Measurements from ENCODE around the gene SCRT2.
"Not testable (repeated sequence)": the region's sequence is repeated elsewhere in the genome, so short reads cannot be mapped to it uniquely, and the experiment has no call there.

The SCRT2 gene

DNA sequence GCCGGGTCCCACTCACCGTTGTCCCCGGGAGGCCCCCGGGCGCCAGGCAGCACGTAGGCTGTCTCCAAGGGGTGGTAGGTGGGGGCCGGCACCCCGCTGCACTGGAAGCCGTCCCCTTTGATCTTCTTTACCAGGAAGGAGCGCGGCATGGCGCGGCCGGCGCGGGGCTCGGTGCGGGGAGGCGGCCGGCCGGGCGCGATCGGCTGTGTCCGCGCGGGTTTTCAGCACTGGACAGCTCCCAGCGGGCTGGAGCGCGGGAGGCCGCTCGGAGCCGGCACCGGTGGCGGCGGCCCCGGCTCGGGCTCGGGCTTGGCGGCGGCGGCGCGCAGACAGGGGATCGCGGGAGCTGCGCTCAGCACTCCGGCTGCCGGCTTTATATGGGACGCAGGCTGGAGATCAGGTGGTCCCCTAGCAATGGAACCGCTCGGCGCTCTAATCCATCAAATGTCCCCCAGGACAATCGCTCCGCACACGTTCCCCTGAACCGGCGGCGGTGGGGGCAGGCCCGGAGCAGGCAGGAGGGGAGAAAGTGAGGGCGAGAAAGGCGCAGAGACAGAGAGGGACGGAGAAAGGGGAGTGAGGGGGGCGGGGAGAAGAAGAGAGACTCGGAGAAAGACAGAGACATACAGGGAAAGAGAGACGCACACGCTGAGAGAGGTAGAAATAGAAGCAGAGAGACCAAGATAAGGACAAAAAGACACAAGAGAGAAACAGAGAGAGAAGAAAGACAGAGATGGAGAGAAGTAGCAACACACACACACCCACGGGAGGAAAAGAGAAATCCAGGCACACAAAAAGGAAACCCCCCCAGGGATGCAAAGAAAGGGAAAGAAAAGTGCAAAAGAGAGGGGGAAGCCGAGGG, at the start of gene SCRT2:
Gene SCRT2, minus strand, starts transcription at position 350 of the 862 bp plus-strand sequence. Its CDS starts 201 bp downstream, at position 149.
- DNase-seq (ENCODE audit: extremely low read depth, low read depth) = no peak
- H3K4me3 ChIP-seq (replicated peaks; ENCODE audit: low read depth, low read length) = no peak within 1 kb of the TSS
- TF ChIP-seq, protein P1, sequence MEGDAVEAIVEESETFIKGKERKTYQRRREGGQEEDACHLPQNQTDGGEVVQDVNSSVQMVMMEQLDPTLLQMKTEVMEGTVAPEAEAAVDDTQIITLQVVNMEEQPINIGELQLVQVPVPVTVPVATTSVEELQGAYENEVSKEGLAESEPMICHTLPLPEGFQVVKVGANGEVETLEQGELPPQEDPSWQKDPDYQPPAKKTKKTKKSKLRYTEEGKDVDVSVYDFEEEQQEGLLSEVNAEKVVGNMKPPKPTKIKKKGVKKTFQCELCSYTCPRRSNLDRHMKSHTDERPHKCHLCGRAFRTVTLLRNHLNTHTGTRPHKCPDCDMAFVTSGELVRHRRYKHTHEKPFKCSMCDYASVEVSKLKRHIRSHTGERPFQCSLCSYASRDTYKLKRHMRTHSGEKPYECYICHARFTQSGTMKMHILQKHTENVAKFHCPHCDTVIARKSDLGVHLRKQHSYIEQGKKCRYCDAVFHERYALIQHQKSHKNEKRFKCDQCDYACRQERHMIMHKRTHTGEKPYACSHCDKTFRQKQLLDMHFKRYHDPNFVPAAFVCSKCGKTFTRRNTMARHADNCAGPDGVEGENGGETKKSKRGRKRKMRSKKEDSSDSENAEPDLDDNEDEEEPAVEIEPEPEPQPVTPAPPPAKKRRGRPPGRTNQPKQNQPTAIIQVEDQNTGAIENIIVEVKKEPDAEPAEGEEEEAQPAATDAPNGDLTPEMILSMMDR (IDR thresholded peaks at IDR 0.05; ENCODE audit: low read depth, low read length, missing control alignments) = no peak

DNA sequence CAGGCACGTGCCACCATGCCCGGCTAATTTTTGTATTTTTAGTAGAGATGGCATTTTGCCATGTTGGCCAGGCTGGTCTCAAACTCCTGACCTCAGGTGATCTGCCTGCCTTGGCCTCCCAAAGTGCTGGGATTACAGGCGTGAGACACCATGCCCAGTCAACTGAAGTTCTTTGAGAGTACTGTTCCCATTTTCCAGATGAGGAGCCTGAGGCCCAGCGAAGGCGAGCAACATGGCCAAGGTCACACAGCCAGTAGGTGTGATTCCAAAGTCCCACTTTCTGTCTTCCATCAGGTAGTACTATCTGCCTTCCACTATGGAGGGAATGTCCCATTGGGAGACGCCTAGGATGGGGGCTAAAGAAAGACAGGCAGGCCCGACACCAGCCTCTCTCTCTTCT, 49.2 kb upstream of the SCRT2 start:
- not testable (repeated sequence) for H3K4me3 ChIP-seq (replicated peaks; ENCODE audit: low read depth, low read length); DNase-seq (ENCODE audit: extremely low read depth, low read depth)

DNA sequence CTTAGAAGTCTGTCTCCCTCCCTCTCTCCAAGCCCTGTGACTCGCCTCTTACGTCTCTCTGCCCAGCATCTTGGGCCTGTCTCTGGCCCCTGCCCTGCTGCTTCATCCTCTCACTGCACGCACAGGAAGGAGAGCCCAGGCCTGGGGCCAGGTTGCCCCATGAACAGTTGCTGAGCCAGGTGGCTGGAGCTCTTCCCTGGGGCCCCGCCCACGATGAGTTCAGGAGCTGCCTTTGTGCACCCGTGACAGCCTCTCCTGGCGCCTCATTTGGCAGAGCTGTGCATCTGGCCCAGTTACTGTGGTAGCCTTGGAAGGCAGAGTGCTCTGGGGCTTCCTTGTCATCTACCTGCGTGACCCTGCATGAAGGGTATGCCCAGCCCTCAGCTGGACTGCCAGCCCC, 48.2 kb upstream of the SCRT2 start:
- TF ChIP-seq, protein P1 (IDR thresholded peaks at IDR 0.05; ENCODE audit: low read depth, low read length, missing control alignments) = no peak
- no peak overlapping the region for H3K4me3 ChIP-seq (replicated peaks; ENCODE audit: low read depth, low read length)
- DNase-seq (ENCODE audit: extremely low read depth, low read depth) = no peak

DNA sequence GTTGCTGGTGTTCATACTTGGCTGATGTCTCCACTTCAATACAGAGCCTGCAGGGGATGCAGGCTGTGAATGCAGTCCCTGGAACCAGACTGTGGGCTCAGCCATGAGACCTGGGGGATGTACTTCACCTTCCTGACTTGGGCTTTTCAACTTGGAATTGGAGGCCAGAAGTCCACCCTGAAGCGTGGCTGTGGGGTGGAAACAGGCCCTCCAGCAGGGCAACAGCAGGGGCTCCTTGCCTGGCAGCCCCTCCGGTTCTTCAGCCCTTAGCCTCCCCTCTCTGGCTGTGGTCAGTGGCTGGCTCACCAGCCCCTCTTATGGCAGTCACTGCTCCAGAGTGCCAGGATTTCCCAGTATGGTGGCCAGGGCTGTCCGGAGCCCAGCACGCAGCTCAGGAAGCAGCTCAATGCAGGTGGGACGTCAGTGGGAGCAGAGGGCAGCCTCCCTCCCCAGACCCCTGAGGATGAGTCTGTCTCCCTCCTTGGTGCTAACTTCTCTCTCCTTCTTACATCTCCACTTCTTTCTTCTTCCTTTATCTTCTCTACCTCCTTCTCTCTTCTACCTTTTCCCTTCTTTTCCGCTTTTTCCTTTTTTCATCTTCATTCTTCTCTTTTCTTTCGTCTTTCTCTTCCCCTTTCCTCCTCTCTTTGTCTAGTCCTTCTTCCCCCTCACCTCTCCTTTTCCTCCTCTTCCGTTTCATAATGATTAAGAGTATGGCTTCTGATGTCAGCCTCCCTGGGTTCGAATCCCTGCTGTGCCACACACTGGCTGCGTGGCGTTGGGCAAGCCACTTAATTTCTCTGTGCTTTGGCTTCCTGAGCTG, 47.4 kb upstream of the SCRT2 start:
- H3K4me3 ChIP-seq (replicated peaks; ENCODE audit: low read depth, low read length) = no peak overlapping the region
- TF ChIP-seq, protein P1 (IDR thresholded peaks at IDR 0.05; ENCODE audit: low read depth, low read length, missing control alignments) = no peak
- DNase-seq (ENCODE audit: extremely low read depth, low read depth) = no peak

DNA sequence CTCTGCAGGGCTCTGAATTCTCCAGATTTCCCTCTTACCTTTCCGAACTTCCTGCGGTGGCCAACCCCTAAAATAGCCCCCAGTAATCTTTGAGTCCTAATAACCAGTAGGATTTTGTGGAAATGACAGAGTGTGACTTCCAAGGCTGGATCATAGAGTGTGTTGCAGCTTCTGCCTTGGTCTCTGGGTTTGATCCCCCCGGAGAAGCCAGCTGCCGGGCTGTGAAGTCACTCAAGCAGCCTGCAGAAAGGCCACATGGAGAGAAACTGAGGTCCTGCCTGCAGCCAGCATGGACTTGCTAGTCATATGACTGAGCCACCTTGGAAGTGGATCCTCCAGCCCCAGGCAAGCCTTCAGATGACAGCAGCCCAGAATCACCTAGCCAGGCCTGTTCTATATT, 46.3 kb upstream of the SCRT2 start:
- no peak overlapping the region for H3K4me3 ChIP-seq (replicated peaks; ENCODE audit: low read depth, low read length)
- DNase-seq (ENCODE audit: extremely low read depth, low read depth) = no peak
- TF ChIP-seq, protein P1 (IDR thresholded peaks at IDR 0.05; ENCODE audit: low read depth, low read length, missing control alignments) = no peak

DNA sequence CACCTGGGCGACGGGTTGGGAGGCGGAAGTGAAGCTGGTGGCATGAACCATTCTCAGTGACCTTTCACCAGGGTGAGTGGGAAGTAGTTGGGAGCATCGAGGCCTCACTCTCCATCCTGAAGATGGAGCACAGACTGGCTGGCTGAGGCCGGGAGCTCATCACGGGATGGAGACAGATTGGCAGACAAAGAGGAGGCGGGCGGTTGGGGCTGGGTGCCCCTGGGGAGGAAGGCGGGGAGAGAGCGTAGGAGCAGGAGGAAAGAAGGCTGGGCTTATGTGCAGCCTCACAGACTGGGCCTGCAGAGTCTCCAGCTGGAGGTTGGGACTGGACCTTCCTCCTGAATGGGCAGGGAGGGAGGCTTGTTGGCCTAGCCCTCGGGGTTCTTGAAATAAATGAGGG, 44.2 kb upstream of the SCRT2 start:
- TF ChIP-seq, protein P1 (IDR thresholded peaks at IDR 0.05; ENCODE audit: low read depth, low read length, missing control alignments) = no peak
- H3K4me3 ChIP-seq (replicated peaks; ENCODE audit: low read depth, low read length) = no peak overlapping the region
- DNase-seq (ENCODE audit: extremely low read depth, low read depth) = no peak

DNA sequence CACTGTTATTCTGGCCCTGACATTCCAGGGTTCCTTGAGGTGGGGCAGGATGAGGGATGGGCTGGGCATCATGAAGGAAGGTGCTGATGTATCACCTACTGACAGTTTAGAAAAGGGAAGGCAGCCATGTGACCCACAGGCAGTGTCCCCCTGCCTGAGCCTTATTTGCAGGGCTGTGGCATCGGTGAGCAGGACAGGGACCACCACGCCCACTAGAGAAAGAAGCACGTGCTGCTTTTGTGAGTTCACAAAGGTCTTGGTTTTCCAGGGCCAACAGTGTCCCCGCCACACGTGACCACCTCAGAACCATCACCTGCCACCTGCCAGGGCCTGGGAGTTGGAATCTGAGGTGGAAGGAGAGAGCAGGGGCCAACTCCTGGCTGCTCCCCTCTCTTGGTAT, 43.5 kb upstream of the SCRT2 start:
- no peak overlapping the region for H3K4me3 ChIP-seq (replicated peaks; ENCODE audit: low read depth, low read length)
- TF ChIP-seq, protein P1 (IDR thresholded peaks at IDR 0.05; ENCODE audit: low read depth, low read length, missing control alignments) = no peak
- DNase-seq (ENCODE audit: extremely low read depth, low read depth) = no peak

Measured in HFF-Myc (cell line).